Endothelial cell of umbilical vein (primary cell): Measurements from ENCODE around the gene C15orf39. TPM values are rescaled to one million over a fixed set of nuclear protein-coding genes. Genes with fewer than 3 reads are reported as not detected.
A peak's percentile ranks its signal among the peaks of the same experiment; 100 is the strongest.

Source experiments
- BruUV-seq: library from RNA; stranded (reverse); fragments of 400-500 nt; replicated peaks from 2 replicates; lab custom pipeline; 2021; lab: Mats Ljungman, UMichigan
- CTCF ChIA-PET: fragments of 300-600, 350-600 bp; sonication (Branson Sonifier 250); formaldehyde crosslinking; loops from one replicate; lab custom pipeline; 2021; ENCODE audit warnings: antibody characterized with exemption, inconsistent platforms; lab: Charles Lee
- POLR2A ChIA-PET: fragments of 300-600, 350-600 bp; sonication (Branson Sonifier 250); formaldehyde crosslinking; loops from one replicate; lab custom pipeline; 2021; ENCODE audit warnings: antibody characterized with exemption, inconsistent platforms; lab: Charles Lee
- DNase-seq: peaks from one replicate; pipeline ENCODE4 v3.0.0-alpha.2; 2011; ENCODE audit warnings: low read depth, low spot score
- FAIRE-seq: peaks from 2 replicates; lab custom pipeline; 2011; peaks lifted over from hg19 to GRCh38; lab: Jason Lieb, UNC
- H2AFZ ChIP-seq: 2 replicates; pipeline ENCODE4 v1.6.0; 2012; ENCODE audit warnings: low read depth, low read length, control low read depth, inconsistent platforms
- H3K27ac ChIP-seq: 2 replicates; pipeline ENCODE4 v1.5.1; 2011; ENCODE audit warnings: low read depth, mild to moderate bottlenecking, control low read depth, low read length, moderate library complexity; ENCODE audit not compliant: insufficient read depth
- H3K27me3 ChIP-seq, 2 experiments: 2 replicates each; pipeline versions ENCODE4 v1.6.0 to v1.6.1; 2011; ENCODE audit warnings: low read length in 2 of 2, mixed read lengths in 1 of 2; ENCODE audit not compliant: control insufficient read depth in 2 of 2, insufficient read depth in 2 of 2
- H3K36me3 ChIP-seq, 2 experiments: 2 replicates in 1 of 2; 3 replicates in 1 of 2; pipeline ENCODE4 v1.5.1; 2011; ENCODE audit warnings: low read length in 2 of 2, mild to moderate bottlenecking in 1 of 2, moderate library complexity in 1 of 2; ENCODE audit not compliant: control insufficient read depth in 2 of 2, insufficient read depth in 2 of 2; ENCODE audit errors: extremely low read depth in 1 of 2
- H3K4me1 ChIP-seq: 3 replicates; pipeline ENCODE4 v1.5.1; 2011; ENCODE audit warnings: mild to moderate bottlenecking, low read length; ENCODE audit not compliant: control insufficient read depth, insufficient read depth; ENCODE audit errors: extremely low read depth
- H3K4me2 ChIP-seq: 2 replicates; pipeline ENCODE4 v1.6.1; 2011; ENCODE audit warnings: low read length, control low read depth, mixed read lengths; ENCODE audit not compliant: insufficient read depth
- H3K4me3 ChIP-seq, 3 experiments: fragments of 200-600 bp in 1 of 3; sonication (generic), shearing (Covaris generic) in 1 of 3; replicated peaks in 1 of 3; 2 replicates each; pipeline ENCODE4 v1.5.1; 2011 to 2016; ENCODE audit warnings: control low read depth in 3 of 3, low read length in 3 of 3, mild to moderate bottlenecking in 2 of 3, inconsistent platforms in 1 of 3, low read depth in 1 of 3, moderate library complexity in 1 of 3; ENCODE audit not compliant: insufficient read depth in 1 of 3
- H3K79me2 ChIP-seq: 2 replicates; pipeline ENCODE4 v1.6.0; 2012; ENCODE audit warnings: low read length, inconsistent platforms; ENCODE audit not compliant: control insufficient read depth, insufficient read depth
- H3K9ac ChIP-seq: replicated peaks from 2 replicates; pipeline ENCODE3; 2011; ENCODE audit warnings: low read length, control low read depth; ENCODE audit not compliant: insufficient read depth; ENCODE audit errors: extremely low read depth
- H3K9me1 ChIP-seq: replicated peaks from 3 replicates; pipeline ENCODE4 v1.6.0; 2011; ENCODE audit warnings: mild to moderate bottlenecking, low read length; ENCODE audit not compliant: control insufficient read depth, insufficient read depth; ENCODE audit errors: extremely low read depth
- H3K9me3 ChIP-seq: replicated peaks from 2 replicates; pipeline ENCODE4 v1.5.1; 2012; ENCODE audit warnings: low read length, inconsistent platforms; ENCODE audit not compliant: control insufficient read depth, insufficient read depth
- H4K20me1 ChIP-seq: replicated peaks from 2 replicates; pipeline ENCODE3; 2011; ENCODE audit warnings: mild to moderate bottlenecking, low read length; ENCODE audit not compliant: control insufficient read depth, insufficient read depth; ENCODE audit errors: extremely low read depth
- EZH2 ChIP-seq: IDR thresholded peaks from 2 replicates; pipeline ENCODE4 v1.6.1; 2012; ENCODE audit warnings: borderline replicate concordance, low read depth, mild to moderate bottlenecking, moderate library complexity, low read length, inconsistent platforms; ENCODE audit not compliant: severe bottlenecking
- GATA2 ChIP-seq: IDR thresholded peaks from 2 replicates; pipeline ENCODE4 v1.7.0; 2011; ENCODE audit warnings: low read depth, mild to moderate bottlenecking, moderate library complexity, mixed read lengths, low read length; ENCODE audit not compliant: insufficient read length, insufficient read depth
- MYC ChIP-seq: IDR thresholded peaks from one replicate; pipeline ENCODE4 v1.6.1; 2011; ENCODE audit warnings: mild to moderate bottlenecking, low read depth, low read length
- POLR2A ChIP-seq: IDR thresholded peaks from 2 replicates; pipeline ENCODE4 v1.6.1; 2012; ENCODE audit warnings: low read depth, mild to moderate bottlenecking, control low read depth, low read length
- dilution Hi-C: fragments of 300-500 bp; cut with MboI; formaldehyde crosslinking; loops from one replicate; pipeline ENCODE4 v1.15.0; 2019; ENCODE audit warnings: low sequenced_read_pairs; ENCODE audit not compliant: extremely low pct_ligation_motif_present
- intact Hi-C: fragments of 100-400 bp; cut with micrococcal nuclease; formaldehyde crosslinking; loops from one replicate; pipeline ENCODE4 v1.10.0; 2022
- polyA plus RNA-seq, 4 experiments: library from polyadenylated mRNA; depleted of rRNA in 3 of 4; stranded (reverse) in 3 of 4; unstranded in 1 of 4; fragments of >200 nt; gene quantifications; 2 replicates each; pipeline versions ENCODE4 v1.2.1 to v1.2.3, GENCODE V29; 2011 to 2012; ENCODE audit warnings: missing spikeins in 1 of 4
- total RNA-seq: library from RNA; stranded (reverse); gene quantifications from 2 replicates; pipeline ENCODE4 v1.2.3, GENCODE V29; 2021

C15orf39 gene
- total and polyA plus RNA-seq, 2 donors (not counting 3 experiments of a cell fraction or from before 2014, with no cell fraction given) = 14.8 to 36.1 TPM

DNA sequence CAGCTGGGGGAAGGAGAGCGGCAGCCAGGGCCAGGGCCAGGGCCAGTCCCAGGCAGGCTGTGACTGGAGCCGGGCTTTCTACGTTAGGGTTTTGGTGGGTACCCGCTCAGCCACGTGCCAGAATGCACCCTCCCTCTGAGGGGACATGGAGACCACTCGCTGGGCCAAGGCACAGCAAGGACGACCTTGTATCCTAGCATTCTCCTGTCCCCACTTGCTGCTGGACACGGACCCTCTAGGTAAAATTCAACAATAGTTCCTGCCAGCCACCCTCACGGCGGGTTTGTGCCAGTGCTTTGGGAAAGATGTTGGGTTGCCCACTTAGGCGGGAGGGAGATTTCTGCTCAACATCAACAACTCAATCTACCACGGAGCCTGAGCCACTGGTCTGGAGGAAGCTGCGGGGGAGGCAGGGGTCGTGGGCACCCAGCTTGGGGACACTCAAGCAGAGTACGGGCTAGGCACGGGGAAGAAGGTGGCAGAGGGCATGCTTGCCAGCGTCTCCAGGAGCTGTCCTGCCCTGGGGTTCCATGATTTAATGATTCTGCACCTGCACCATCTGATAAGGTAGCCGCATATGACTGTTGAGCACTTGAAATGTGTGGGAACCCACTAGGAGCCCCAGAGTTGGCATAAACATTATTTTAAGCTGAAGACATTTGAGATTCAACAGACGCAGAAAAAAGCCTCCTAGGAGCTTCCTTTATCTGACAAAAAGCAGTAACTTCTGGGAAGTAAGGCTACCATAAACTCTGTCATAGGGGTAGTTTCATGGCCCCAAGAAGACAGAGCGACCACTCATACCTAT lies 22.5 kb upstream of the C15orf39 start:
- Histone ChIP-seq H3K9ac (no peak overlapping the region), H3K9me1 (no peaks in the 10 kb centered on the region), H3K4me3 (peak overlapping the region in 2 of 3 experiments; percentile 30 to 37), H3K27me3 (no peaks in the 10 kb centered on the region), H2AFZ (peak overlapping the region; percentile 90), H3K79me2 (no peaks in the 10 kb centered on the region), H3K36me3 (no peaks in the 10 kb centered on the region), H3K27ac (no peak overlapping the region), H4K20me1 (no peaks in the 10 kb centered on the region), H3K9me3 (no peaks in the 10 kb centered on the region), H3K4me1 (peaks cover 2% of the 10 kb centered on the region), H3K4me2 (peak overlapping the region; percentile 38)
- POLR2A ChIA-PET = no interaction called here
- intact Hi-C loops (no loop called here), dilution Hi-C loops (no loop called here)
- no peak for DNase-seq
- CTCF ChIA-PET = interaction anchor here (0.9 to 2.0 kb wide), 3 partner anchors 15 to 150 kb away, joined by 3 to 6 read pairs (median 4); no protein-coding TSS in a partner anchor
- no peak for FAIRE-seq
- BruUV-seq = no TSS peak
- no peak for TF ChIP-seq EZH2
- no peak for TF ChIP-seq POLR2A
- no peak for TF ChIP-seq MYC

DNA sequence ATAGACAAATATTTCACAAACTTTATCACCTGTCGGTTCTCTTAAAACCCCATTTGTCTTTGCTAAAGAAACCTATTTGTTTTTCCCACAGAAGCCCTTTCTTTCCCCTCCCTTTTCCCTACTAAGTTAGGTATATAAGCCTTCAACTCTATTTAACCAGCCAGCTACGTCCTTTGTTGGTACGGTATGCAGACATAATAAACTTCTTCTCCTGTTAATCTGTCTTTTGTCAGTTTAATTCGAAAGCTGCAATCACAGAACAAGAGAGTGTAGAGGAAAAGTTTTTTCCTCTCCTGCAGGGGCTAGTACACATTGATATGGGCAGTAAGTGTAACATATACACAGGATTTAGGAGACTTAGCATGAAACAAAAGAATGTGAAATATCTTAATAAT lies 21.9 kb upstream of the C15orf39 start:
- ChIA-PET CTCF (interaction anchor here (2.0 kb wide), 1 partner anchor 136 kb away, joined by 6 read pairs; no protein-coding TSS in a partner anchor), POLR2A (no interaction called here)
- H3K27me3 ChIP-seq = no peaks in the 10 kb centered on the region
- no peaks in the 10 kb centered on the region for H4K20me1 ChIP-seq
- no peak overlapping the region for H3K4me3 ChIP-seq
- H3K9me1 ChIP-seq = no peaks in the 10 kb centered on the region
- H3K27ac ChIP-seq = no peak overlapping the region
- no peak overlapping the region for H3K9ac ChIP-seq
- H3K79me2 ChIP-seq = no peaks in the 10 kb centered on the region
- H3K4me1 ChIP-seq = peaks cover 2% of the 10 kb centered on the region
- TF ChIP-seq GATA2 = no peak
- dilution Hi-C loops (no loop called here), intact Hi-C loops (no loop called here)
- no peak for FAIRE-seq
- no peak for DNase-seq
- no TSS peak for BruUV-seq
- no peaks in the 10 kb centered on the region for H3K9me3 ChIP-seq
- H3K36me3 ChIP-seq = no peaks in the 10 kb centered on the region
- H3K4me2 ChIP-seq = no peak overlapping the region
- no peak overlapping the region for H2AFZ ChIP-seq
